H9 (cell line): ENCODE measurements around the gene MRPS34. TPM values are rescaled to one million over a fixed set of nuclear protein-coding genes. Genes with fewer than 3 reads are reported as not detected.
A peak's percentile ranks its signal among the peaks of the same experiment; 100 is the strongest.

ENCODE experiments used
- DNase-seq: peaks from one replicate; pipeline ENCODE4 v3.0.0-alpha.2; 2017
- H2AFZ ChIP-seq: one replicate; pipeline ENCODE4 v1.6.1; 2013; ENCODE audit warnings: mild to moderate bottlenecking, low read length, control low read depth, moderate library complexity
- H2AK5ac ChIP-seq: 2 replicates; pipeline ENCODE4 v1.6.1; 2013; ENCODE audit warnings: low read length, control low read depth, mixed read lengths; ENCODE audit not compliant: insufficient read length
- H2BK120ac ChIP-seq: one replicate; pipeline ENCODE4 v1.6.1; 2013; ENCODE audit warnings: low read depth, mild to moderate bottlenecking, low read length, control low read depth, inconsistent platforms; ENCODE audit not compliant: poor library complexity, severe bottlenecking
- H2BK12ac ChIP-seq: 2 replicates; pipeline ENCODE4 v1.6.1; 2013; ENCODE audit warnings: low read length, control low read depth, mixed read lengths, low read depth; ENCODE audit not compliant: insufficient read length
- H2BK15ac ChIP-seq: 2 replicates; pipeline ENCODE4 v1.6.1; 2013; ENCODE audit warnings: low read depth, low read length, control low read depth
- H2BK20ac ChIP-seq: one replicate; pipeline ENCODE4 v1.6.1; 2013; ENCODE audit warnings: low read depth, mild to moderate bottlenecking, low read length, control low read depth, inconsistent platforms; ENCODE audit not compliant: poor library complexity, severe bottlenecking
- H2BK5ac ChIP-seq: 2 replicates; pipeline ENCODE4 v1.6.1; 2013; ENCODE audit warnings: low read length, control low read depth, mixed read lengths; ENCODE audit not compliant: insufficient read length
- H3K14ac ChIP-seq: 2 replicates; pipeline ENCODE4 v1.6.1; 2013; ENCODE audit warnings: low read length, control low read depth; ENCODE audit not compliant: insufficient read depth
- H3K18ac ChIP-seq: 2 replicates; pipeline ENCODE4 v1.6.1; 2013; ENCODE audit warnings: low read depth, mild to moderate bottlenecking, mixed read lengths, low read length, control low read depth; ENCODE audit not compliant: insufficient read length
- H3K23ac ChIP-seq: 2 replicates; pipeline ENCODE4 v1.6.1; 2013; ENCODE audit warnings: low read length, control low read depth, mixed read lengths, low read depth; ENCODE audit not compliant: insufficient read length
- H3K23me2 ChIP-seq: 2 replicates; pipeline ENCODE4 v1.6.1; 2013; ENCODE audit warnings: low read depth, mild to moderate bottlenecking, mixed read lengths, low read length, control low read depth; ENCODE audit not compliant: insufficient read length, poor library complexity, severe bottlenecking
- H3K27ac ChIP-seq: 2 replicates; pipeline ENCODE4 v1.5.1; 2013; ENCODE audit warnings: low read length, control low read depth, mixed read lengths, low read depth; ENCODE audit not compliant: insufficient read length
- H3K27me3 ChIP-seq: 2 replicates; pipeline ENCODE4 v1.6.1; 2013; ENCODE audit warnings: low read length, control low read depth, inconsistent platforms; ENCODE audit not compliant: insufficient read depth
- H3K4ac ChIP-seq: 2 replicates; pipeline ENCODE4 v1.6.1; 2013; ENCODE audit warnings: low read depth, mild to moderate bottlenecking, control low read depth, inconsistent platforms, low read length, moderate library complexity
- H3K4me1 ChIP-seq: 2 replicates; pipeline ENCODE4 v1.6.1; 2013; ENCODE audit warnings: low read length, control low read depth, inconsistent platforms; ENCODE audit not compliant: insufficient read depth
- H3K4me2 ChIP-seq: 2 replicates; pipeline ENCODE4 v1.6.1; 2013; ENCODE audit warnings: low read length, control low read depth, mixed read lengths; ENCODE audit not compliant: insufficient read length, insufficient read depth
- H3K56ac ChIP-seq: 2 replicates; pipeline ENCODE4 v1.6.1; 2013; ENCODE audit warnings: low read depth, mild to moderate bottlenecking, mixed read lengths, low read length, control low read depth; ENCODE audit not compliant: insufficient read length
- H3K79me1 ChIP-seq: 2 replicates; pipeline ENCODE4 v1.6.1; 2013; ENCODE audit warnings: low read depth, mild to moderate bottlenecking, moderate library complexity, low read length, control low read depth, inconsistent platforms; ENCODE audit not compliant: insufficient read depth, poor library complexity, severe bottlenecking
- H3K79me2 ChIP-seq: 2 replicates; pipeline ENCODE4 v1.6.1; 2013; ENCODE audit warnings: low read length, control low read depth, inconsistent platforms; ENCODE audit not compliant: insufficient read depth
- H3K9ac ChIP-seq: 2 replicates; pipeline ENCODE4 v1.6.1; 2013; ENCODE audit warnings: low read length, control low read depth, mixed read lengths; ENCODE audit not compliant: insufficient read length; ENCODE audit errors: extremely low read depth
- H3K9me3 ChIP-seq: one replicate; pipeline ENCODE4 v1.6.1; 2013; ENCODE audit warnings: low read depth, low read length, inconsistent platforms; ENCODE audit not compliant: control insufficient read depth
- H3T11ph ChIP-seq: one replicate; pipeline ENCODE4 v1.6.1; 2013; ENCODE audit warnings: mild to moderate bottlenecking, low read length, control low read depth, inconsistent platforms
- H4K20me1 ChIP-seq: one replicate; pipeline ENCODE4 v1.6.1; 2013; ENCODE audit not compliant: control insufficient read depth, insufficient read length, insufficient read depth
- H4K5ac ChIP-seq: 2 replicates; pipeline ENCODE4 v1.6.1; 2013; ENCODE audit warnings: low read depth, mild to moderate bottlenecking, mixed read lengths, low read length, control low read depth; ENCODE audit not compliant: insufficient read length
- H4K8ac ChIP-seq: replicated peaks from 2 replicates; pipeline ENCODE4 v1.6.1; 2013; ENCODE audit warnings: low read length, control low read depth, mixed read lengths, low read depth; ENCODE audit not compliant: insufficient read length
- H4K91ac ChIP-seq: 2 replicates; pipeline ENCODE4 v1.6.1; 2013; ENCODE audit warnings: low read depth, mild to moderate bottlenecking, moderate library complexity, mixed read lengths, low read length, control low read depth; ENCODE audit not compliant: insufficient read length
- H3K27ac Mint-ChIP-seq, 3 experiments: 2 replicates in 2 of 3; 3 replicates in 1 of 3; pipeline ENCODE4 v1.8.0; 2020 to 2021; ENCODE audit warnings: mixed read lengths in 3 of 3, mild to moderate bottlenecking in 1 of 3, moderate library complexity in 1 of 3
- H3K27me3 Mint-ChIP-seq: 2 replicates; pipeline ENCODE4 v1.8.0; 2021; ENCODE audit warnings: low read depth, mild to moderate bottlenecking, moderate library complexity, mixed read lengths
- H3K36me3 Mint-ChIP-seq, 3 experiments: 2 replicates in 2 of 3; 3 replicates in 1 of 3; pipeline ENCODE4 v1.8.0; 2020 to 2021; ENCODE audit warnings: low read depth in 3 of 3, mixed read lengths in 3 of 3; ENCODE audit not compliant: insufficient read depth in 1 of 3
- H3K4me1 Mint-ChIP-seq, 2 experiments: 2 replicates each; pipeline ENCODE4 v1.8.0; 2020; ENCODE audit warnings: mixed read lengths in 2 of 2
- H3K4me3 Mint-ChIP-seq, 2 experiments: 2 replicates in 1 of 2; 3 replicates in 1 of 2; pipeline ENCODE4 v1.8.0; 2020 to 2021; ENCODE audit warnings: mild to moderate bottlenecking in 2 of 2, mixed read lengths in 2 of 2, moderate library complexity in 1 of 2
- H3K9me3 Mint-ChIP-seq, 2 experiments: 2 replicates in 1 of 2; 3 replicates in 1 of 2; pipeline ENCODE4 v1.8.0; 2020; ENCODE audit warnings: mild to moderate bottlenecking in 2 of 2, mixed read lengths in 2 of 2, moderate library complexity in 1 of 2
- CTCF ChIP-seq: fragments of 200-600 bp; sonication (generic); conservative IDR thresholded peaks from 3 replicates; pipeline ENCODE4 v1.8.0; 2021; ENCODE audit warnings: antibody characterized with exemption, mild to moderate bottlenecking
- WGBS: extraction: QIAGEN DNeasy Blood & Tissue Kit; methylation state at CpG from one replicate; pipeline ENCODE4 v1.1.7; 2013; ENCODE audit warnings: missing lambda C conversion rate, low lambda C conversion rate, mixed read lengths; ENCODE audit not compliant: insufficient read length; ENCODE audit errors: extremely low coverage; 5-methylcytosine and 5-hydroxymethylcytosine counted together
- total RNA-seq: library from RNA; stranded (reverse); gene quantifications from 2 replicates; pipeline ENCODE4 v1.2.1, GENCODE V29; 2021

The MRPS34 gene
- total RNA-seq, 1 experiment from 2014 or later: 205 TPM

GRCh38 chr16:1729445-1729844 lies 43.5 kb downstream of the MRPS34 start:
- Mint-ChIP-seq H3K9me3 (no peaks in the 10 kb centered on the region), H3K36me3 (peaks cover 2 to 25% (median 22%) of the 10 kb centered on the region in 3 experiments; a peak in 6 of 7 replicates), H3K4me3 (no peak overlapping the region), H3K4me1 (no peaks in the 10 kb centered on the region), H3K27ac (peak overlapping the region in 1 of 3 experiments; percentile 84; a peak in 1 of 7 replicates), H3K27me3 (no peaks in the 10 kb centered on the region)
- Histone ChIP-seq H3K18ac (no peak overlapping the region), H3K4me1 (no peaks in the 10 kb centered on the region), H3K79me1 (no peaks in the 10 kb centered on the region), H3K27me3 (no peaks in the 10 kb centered on the region), H3T11ph (no peak overlapping the region), H3K9ac (no peak overlapping the region), H2AFZ (no peak overlapping the region), H3K4ac (no peak overlapping the region), H4K5ac (no peak overlapping the region), H2BK20ac (no peak overlapping the region), H3K4me2 (no peak overlapping the region), H4K20me1 (no peaks in the 10 kb centered on the region), H3K9me3 (no peaks in the 10 kb centered on the region), H2BK5ac (no peak overlapping the region), H2AK5ac (no peak overlapping the region), H4K8ac (no peak overlapping the region), H3K79me2 (no peaks in the 10 kb centered on the region), H3K14ac (no peak overlapping the region), H2BK15ac (no peak overlapping the region), H2BK12ac (no peak overlapping the region), H2BK120ac (no peak overlapping the region), H4K91ac (no peak overlapping the region), H3K27ac (no peak overlapping the region), H3K23me2 (no peaks in the 10 kb centered on the region), H3K23ac (no peak overlapping the region), H3K56ac (no peak overlapping the region)
- DNase-seq: no peak
- no peak for TF ChIP-seq CTCF
- no CpG with 5 or more reads among the region's 35 CpGs for WGBS
